ENCODE results near the gene DTNBP1.

The DTNBP1 gene

GRCh38 chr6:15530411-15530810 lies 132.4 kb downstream of the DTNBP1 start:
- DNase-seq = no peak

GRCh38 chr6:15528870-15529269 lies 134.0 kb downstream of the DTNBP1 start:
- no peak for DNase-seq

GRCh38 chr6:15527838-15528617 lies 134.8 kb downstream of the DTNBP1 start:
- DNase-seq = no peak

- no peak for DNase-seq
Observed at GRCh38 chr6:15526212-15526701, 136.6 kb downstream of the DTNBP1 start.

GRCh38 chr6:15524861-15525401 lies 137.9 kb downstream of the DTNBP1 start:
- no peak for DNase-seq

GRCh38 chr6:15523679-15524630 lies 138.9 kb downstream of the DTNBP1 start:
- no peak for DNase-seq

GRCh38 chr6:15522856-15523529 lies 139.8 kb downstream of the DTNBP1 start:
- DNase-seq = no peak

- no peak for DNase-seq
Observed at GRCh38 chr6:15522427-15522826, 140.4 kb downstream of the DTNBP1 start.

- no peak for DNase-seq
Observed at GRCh38 chr6:15522026-15522425, 140.8 kb downstream of the DTNBP1 start.

GRCh38 chr6:15521582-15521981 lies 141.2 kb downstream of the DTNBP1 start:
- DNase-seq = no peak

- DNase-seq = no peak
Observed at GRCh38 chr6:15520626-15521203, 142.1 kb downstream of the DTNBP1 start.

- no peak for DNase-seq
Observed at GRCh38 chr6:15519681-15520080, 143.1 kb downstream of the DTNBP1 start.

GRCh38 chr6:15518878-15519277 lies 143.9 kb downstream of the DTNBP1 start:
- DNase-seq = no peak

GRCh38 chr6:15518057-15518456 lies 144.8 kb downstream of the DTNBP1 start:
- DNase-seq = no peak

- no peak for DNase-seq
Observed at GRCh38 chr6:15517600-15517999, 145.2 kb downstream of the DTNBP1 start.

GRCh38 chr6:15516923-15517560 lies 145.8 kb downstream of the DTNBP1 start:
- DNase-seq = no peak

- no peak for DNase-seq
Observed at GRCh38 chr6:15516378-15516777, 146.4 kb downstream of the DTNBP1 start.

GRCh38 chr6:15515660-15516375 lies 147.0 kb downstream of the DTNBP1 start:
- DNase-seq = no peak

- no peak for DNase-seq
Observed at GRCh38 chr6:15515226-15515625, 147.6 kb downstream of the DTNBP1 start.

- no peak for DNase-seq
Observed at GRCh38 chr6:15513801-15514711, 148.8 kb downstream of the DTNBP1 start.

Data from stimulated activated CD4-positive, alpha-beta T cell treated with anti-CD3 and anti-CD28 coated beads, Interleukin-4, amount 100 ng/mL, for 24 hours (primary cell).